Measurements from ENCODE around the gene EIF4EBP3.

The EIF4EBP3 gene

GRCh38 chr5:140566665-140567064 is 19.2 kb downstream of the EIF4EBP3 start:
- TF ChIP-seq FOXP2 (optimal IDR thresholded peaks at IDR 0.05; ENCODE audit: borderline replicate concordance, extremely low read depth, extremely low read length, insufficient read depth): no peak
- TF ChIP-seq POLR2AphosphoS5 (IDR thresholded peaks at IDR 0.05; ENCODE audit: low read depth, low read length): no peak
- no peak for TF ChIP-seq SIN3A (IDR thresholded peaks at IDR 0.05; ENCODE audit: borderline replicate concordance, insufficient read depth, low read length)
- TF ChIP-seq REST (IDR thresholded peaks at IDR 0.05; ENCODE audit: insufficient read depth in 1 of 2, low read depth in 2 of 2, low read length in 2 of 2): no peak
- TF ChIP-seq TAF1 (IDR thresholded peaks at IDR 0.05; ENCODE audit: borderline replicate concordance, insufficient read depth, low read length): no peak

GRCh38 chr5:140567136-140567818 is 19.8 kb downstream of the EIF4EBP3 start:
- no peak for TF ChIP-seq TAF1 (IDR thresholded peaks at IDR 0.05; ENCODE audit: borderline replicate concordance, insufficient read depth, low read length)
- no peak for TF ChIP-seq REST (IDR thresholded peaks at IDR 0.05; ENCODE audit: insufficient read depth in 1 of 2, low read depth in 2 of 2, low read length in 2 of 2)
- no peak for TF ChIP-seq FOXP2 (optimal IDR thresholded peaks at IDR 0.05; ENCODE audit: borderline replicate concordance, extremely low read depth, extremely low read length, insufficient read depth)
- no peak for TF ChIP-seq SIN3A (IDR thresholded peaks at IDR 0.05; ENCODE audit: borderline replicate concordance, insufficient read depth, low read length)
- no peak for TF ChIP-seq POLR2AphosphoS5 (IDR thresholded peaks at IDR 0.05; ENCODE audit: low read depth, low read length)

GRCh38 chr5:140567871-140568270 is 20.4 kb downstream of the EIF4EBP3 start:
- TF ChIP-seq REST (IDR thresholded peaks at IDR 0.05; ENCODE audit: insufficient read depth in 1 of 2, low read depth in 2 of 2, low read length in 2 of 2): no peak
- no peak for TF ChIP-seq POLR2AphosphoS5 (IDR thresholded peaks at IDR 0.05; ENCODE audit: low read depth, low read length)
- no peak for TF ChIP-seq SIN3A (IDR thresholded peaks at IDR 0.05; ENCODE audit: borderline replicate concordance, insufficient read depth, low read length)
- no peak for TF ChIP-seq FOXP2 (optimal IDR thresholded peaks at IDR 0.05; ENCODE audit: borderline replicate concordance, extremely low read depth, extremely low read length, insufficient read depth)
- no peak for TF ChIP-seq TAF1 (IDR thresholded peaks at IDR 0.05; ENCODE audit: borderline replicate concordance, insufficient read depth, low read length)

GRCh38 chr5:140568443-140569063 is 21.1 kb downstream of the EIF4EBP3 start:
- no peak for TF ChIP-seq FOXP2 (optimal IDR thresholded peaks at IDR 0.05; ENCODE audit: borderline replicate concordance, extremely low read depth, extremely low read length, insufficient read depth)
- no peak for TF ChIP-seq REST (IDR thresholded peaks at IDR 0.05; ENCODE audit: insufficient read depth in 1 of 2, low read depth in 2 of 2, low read length in 2 of 2)
- TF ChIP-seq SIN3A (IDR thresholded peaks at IDR 0.05; ENCODE audit: borderline replicate concordance, insufficient read depth, low read length): no peak
- TF ChIP-seq POLR2AphosphoS5 (IDR thresholded peaks at IDR 0.05; ENCODE audit: low read depth, low read length): no peak
- no peak for TF ChIP-seq TAF1 (IDR thresholded peaks at IDR 0.05; ENCODE audit: borderline replicate concordance, insufficient read depth, low read length)

Measured in PFSK-1 (cell line).